ENCODE measurements around the gene SLC2A14.

GRCh38 chr12:7905071-7905470, 32.4 kb upstream of the SLC2A14 start:
- TF ChIP-seq CTCF (IDR thresholded peaks at IDR 0.05; ENCODE audit: insufficient read depth, low read depth, low read length), result no peak
- TF ChIP-seq EZH2 (IDR thresholded peaks at IDR 0.05; ENCODE audit: insufficient read depth, low read length), result no peak
